HepG2 (cell line): ENCODE measurements around the gene DUS2. TPM values are rescaled to one million over a fixed set of nuclear protein-coding genes. Genes with fewer than 3 reads are reported as not detected.

ENCODE experiments used
- ATAC-seq: fragments of 200-7000 bp; cut with Tn5 transposase; 3 replicates; pipeline ENCODE4 v1.9.1; 2020; ENCODE audit warnings: mild to moderate bottlenecking, moderate library complexity
- BruUV-seq: library from RNA; stranded (reverse); fragments of 400-500 nt; replicated peaks from 2 replicates; lab custom pipeline; 2021; lab: Mats Ljungman, UMichigan
- CTCF ChIA-PET: fragments of 300-600 bp; formaldehyde crosslinking; extraction: SDS; loops from one replicate; lab custom pipeline; 2021; ENCODE audit warnings: low total read pairs, inconsistent platforms, low intra/inter-chr PET ratio; lab: Yijun Ruan, JAX
- POLR2A ChIA-PET: fragments of 350-600 bp; sonication (Branson Sonifier 250); formaldehyde crosslinking; loops from one replicate; lab custom pipeline; 2020; ENCODE audit warnings: antibody characterized with exemption, inconsistent platforms; lab: Yijun Ruan, JAX
- DNase-seq: peaks from one replicate; pipeline ENCODE4 v3.0.0-alpha.2; 2015; ENCODE audit warnings: low spot score
- FAIRE-seq: peaks from 3 replicates; lab custom pipeline; 2011; peaks lifted over from hg19 to GRCh38; lab: Jason Lieb, UNC
- H2AFZ ChIP-seq: one replicate; pipeline ENCODE4 v1.6.1; 2011; ENCODE audit warnings: low read length, inconsistent platforms
- H3K27ac ChIP-seq: fragments of 300-600 bp; 3 replicates; pipeline ENCODE4 v1.8.0; 2011; ENCODE audit warnings: mixed run types, mild to moderate bottlenecking, mixed read lengths, low read length, inconsistent platforms; ENCODE audit not compliant: insufficient read depth; ENCODE audit errors: extremely low read length
- H3K27me3 ChIP-seq, 2 experiments: fragments of 200-600 bp in 1 of 2; 2 replicates in 1 of 2; 3 replicates in 1 of 2; pipeline versions ENCODE4 v1.6.0 to v1.8.0; 2011; ENCODE audit warnings: low read length in 2 of 2, mild to moderate bottlenecking in 2 of 2, moderate library complexity in 2 of 2, inconsistent platforms in 1 of 2; ENCODE audit not compliant: insufficient read depth in 2 of 2, control insufficient read depth in 1 of 2
- H3K36me3 ChIP-seq, 2 experiments: fragments of 200-600 bp in 1 of 2; replicated peaks in 1 of 2; 2 replicates in 1 of 2; 3 replicates in 1 of 2; pipeline versions ENCODE4 v1.5.1 to v1.8.0; 2011; ENCODE audit warnings: low read length in 2 of 2, inconsistent platforms in 1 of 2; ENCODE audit not compliant: insufficient read depth in 2 of 2, control insufficient read depth in 1 of 2
- H3K4me1 ChIP-seq: 2 replicates; pipeline ENCODE4 v1.5.1; 2012; ENCODE audit warnings: low read length, inconsistent platforms; ENCODE audit not compliant: insufficient read depth
- H3K4me2 ChIP-seq: 2 replicates; pipeline ENCODE4 v1.6.0; 2011; ENCODE audit warnings: low read depth, low read length, inconsistent platforms
- H3K4me3 ChIP-seq, 3 experiments: fragments of 200-600 bp in 1 of 3; sonication (generic), shearing (Covaris generic) in 1 of 3; replicated peaks in 1 of 3; 2 replicates each; pipeline ENCODE4 v1.5.1; 2011 to 2016; ENCODE audit warnings: low read length in 3 of 3, inconsistent platforms in 2 of 3, low read depth in 2 of 3, mild to moderate bottlenecking in 2 of 3, control low read depth in 1 of 3, mixed read lengths in 1 of 3; ENCODE audit not compliant: insufficient read depth in 1 of 3
- H3K79me2 ChIP-seq: one replicate; pipeline ENCODE4 v1.6.1; 2011; ENCODE audit warnings: low read length, inconsistent platforms; ENCODE audit not compliant: insufficient read depth
- H3K9ac ChIP-seq: 2 replicates; pipeline ENCODE4 v1.6.0; 2011; ENCODE audit warnings: mild to moderate bottlenecking, low read depth, low read length, inconsistent platforms; ENCODE audit not compliant: insufficient read depth
- H3K9me3 ChIP-seq: 2 replicates; pipeline ENCODE4 v1.5.1; 2012; ENCODE audit warnings: mild to moderate bottlenecking, low read length
- H4K20me1 ChIP-seq: 2 replicates; pipeline ENCODE4 v1.6.0; 2011; ENCODE audit warnings: inconsistent platforms, mild to moderate bottlenecking, low read length, moderate library complexity; ENCODE audit not compliant: insufficient read depth
- BRCA1 ChIP-seq: sonication (generic); formaldehyde crosslinking; IDR thresholded peaks from 2 replicates; pipeline ENCODE4 v1.4.0; 2020; ENCODE audit warnings: missing genetic modification reagents
- FOXP1 ChIP-seq, 2 experiments: fragments of 450-650 bp in 1 of 2; IDR thresholded peaks; 2 replicates each; pipeline ENCODE4 v1.6.1; 2017 to 2018; ENCODE audit warnings: antibody characterized with exemption in 1 of 2
- KDM6A ChIP-seq: IDR thresholded peaks from 2 replicates; pipeline ENCODE4 v1.6.1; 2016; ENCODE audit warnings: low read depth
- KLF6 ChIP-seq: IDR thresholded peaks from 2 replicates; pipeline ENCODE4 v1.8.0; 2016; ENCODE audit warnings: missing biosample characterization, missing genetic modification reagents
- MAF1 ChIP-seq: sonication (generic); formaldehyde crosslinking; IDR thresholded peaks from 2 replicates; pipeline ENCODE4 v1.5.0; 2020; ENCODE audit warnings: missing genetic modification reagents, borderline replicate concordance
- NCOR1 ChIP-seq: fragments of 200-600 bp; sonication (generic); IDR thresholded peaks from 2 replicates; pipeline ENCODE4 v1.7.0; 2017; ENCODE audit warnings: antibody characterized with exemption, low read length, borderline replicate concordance
- NFE2L1 ChIP-seq: sonication (generic); formaldehyde crosslinking; IDR thresholded peaks from 2 replicates; pipeline ENCODE4 v1.4.0; 2020; ENCODE audit warnings: missing genetic modification reagents, mild to moderate bottlenecking, borderline replicate concordance
- SIX1 ChIP-seq: sonication (generic); formaldehyde crosslinking; IDR thresholded peaks from 2 replicates; pipeline ENCODE4 v1.4.0; 2020; ENCODE audit warnings: missing genetic modification reagents, borderline replicate concordance
- SMAD1 ChIP-seq: sonication (generic); formaldehyde crosslinking; IDR thresholded peaks from 2 replicates; pipeline ENCODE4 v1.4.0; 2020; ENCODE audit warnings: missing genetic modification reagents, low read depth, mild to moderate bottlenecking, borderline replicate concordance
- TSC22D2 ChIP-seq: sonication (generic); formaldehyde crosslinking; IDR thresholded peaks from 2 replicates; pipeline ENCODE4 v1.5.1; 2020; ENCODE audit warnings: missing genetic modification reagents, mild to moderate bottlenecking, borderline replicate concordance
- ZBTB38 ChIP-seq: sonication (generic); formaldehyde crosslinking; IDR thresholded peaks from 2 replicates; pipeline ENCODE4 v1.5.1; 2020; ENCODE audit warnings: mild to moderate bottlenecking, missing genetic modification reagents
- ZBTB8A ChIP-seq: sonication (generic); formaldehyde crosslinking; IDR thresholded peaks from 2 replicates; pipeline ENCODE4 v1.4.0; 2020; ENCODE audit warnings: mild to moderate bottlenecking, low read depth, missing genetic modification reagents, borderline replicate concordance
- ZFP90 ChIP-seq: sonication (generic); formaldehyde crosslinking; IDR thresholded peaks from 2 replicates; pipeline ENCODE4 v1.8.0; 2022; ENCODE audit warnings: missing genetic modification reagents, mild to moderate bottlenecking, inconsistent platforms, borderline replicate concordance
- ZMYM4 ChIP-seq: sonication (generic); formaldehyde crosslinking; IDR thresholded peaks from 2 replicates; pipeline ENCODE4 v1.8.1; 2023; ENCODE audit warnings: mild to moderate bottlenecking, missing genetic modification reagents
- ZZZ3 ChIP-seq: sonication (generic); formaldehyde crosslinking; IDR thresholded peaks from 2 replicates; pipeline ENCODE4 v1.4.0; 2020; ENCODE audit warnings: missing genetic modification reagents, mild to moderate bottlenecking, borderline replicate concordance
- WGBS: methylation state at CpG from one replicate; pipeline ENCODE4 v1.1.6; 2017; ENCODE audit warnings: low lambda C conversion rate; 5-methylcytosine and 5-hydroxymethylcytosine counted together
- in situ Hi-C: cut with HindIII; loops from 2 replicates; pipeline ENCODE4 v1.10.0; 2017; ENCODE audit warnings: low pct_unique_long_range_greater_than_20kb; ENCODE audit not compliant: extremely low pct_ligation_motif_present
- intact Hi-C: fragments of 100-400 bp; cut with micrococcal nuclease; formaldehyde crosslinking; loops from one replicate; pipeline ENCODE4 v1.10.0; 2022; ENCODE audit not compliant: unreplicated experiment
- polyA plus RNA-seq, 8 experiments: library from polyadenylated mRNA; depleted of rRNA in 3 of 8; stranded (reverse) in 7 of 8; unstranded in 1 of 8; fragments of >200 nt; fragmentation: Illumina TruSeq in 4 of 8; extraction: Trizol in 4 of 8; gene quantifications; 2 replicates each; pipeline versions ENCODE4 v1.2.1 to v1.2.3, GENCODE V29; 2011 to 2016; ENCODE audit warnings: low read depth in 4 of 8, missing spikeins in 1 of 8, mixed read lengths in 1 of 8; ENCODE audit not compliant: insufficient read depth in 1 of 8
- total RNA-seq, 5 experiments: library from RNA; depleted of rRNA; stranded (reverse); fragments of >200 nt; fragmentation: Illumina TruSeq; extraction: Trizol; gene quantifications; 2 replicates each; pipeline ENCODE4 v1.2.3, GENCODE V29; 2016; ENCODE audit warnings: low read depth in 1 of 5
- TF ChIP-seq, protein P1 (sequence below): sonication (generic); formaldehyde crosslinking; IDR thresholded peaks from 2 replicates; pipeline ENCODE4 v1.4.0; 2020; ENCODE audit warnings: missing genetic modification reagents
- TF ChIP-seq, protein P2 (sequence below): sonication (generic); formaldehyde crosslinking; IDR thresholded peaks from 2 replicates; pipeline ENCODE4 v1.4.0; 2020; ENCODE audit warnings: missing genetic modification reagents, mild to moderate bottlenecking, borderline replicate concordance
- TF ChIP-seq, protein P3 (sequence below): sonication (generic); formaldehyde crosslinking; IDR thresholded peaks from 2 replicates; pipeline ENCODE4 v1.4.0; 2020; ENCODE audit warnings: missing genetic modification reagents

Gene DUS2
- total and polyA plus RNA-seq, 2 of the 13 experiments (the other 11 are each of a cell fraction or from before 2014, with no cell fraction given) = 17.8 to 25.1 TPM

DNA sequence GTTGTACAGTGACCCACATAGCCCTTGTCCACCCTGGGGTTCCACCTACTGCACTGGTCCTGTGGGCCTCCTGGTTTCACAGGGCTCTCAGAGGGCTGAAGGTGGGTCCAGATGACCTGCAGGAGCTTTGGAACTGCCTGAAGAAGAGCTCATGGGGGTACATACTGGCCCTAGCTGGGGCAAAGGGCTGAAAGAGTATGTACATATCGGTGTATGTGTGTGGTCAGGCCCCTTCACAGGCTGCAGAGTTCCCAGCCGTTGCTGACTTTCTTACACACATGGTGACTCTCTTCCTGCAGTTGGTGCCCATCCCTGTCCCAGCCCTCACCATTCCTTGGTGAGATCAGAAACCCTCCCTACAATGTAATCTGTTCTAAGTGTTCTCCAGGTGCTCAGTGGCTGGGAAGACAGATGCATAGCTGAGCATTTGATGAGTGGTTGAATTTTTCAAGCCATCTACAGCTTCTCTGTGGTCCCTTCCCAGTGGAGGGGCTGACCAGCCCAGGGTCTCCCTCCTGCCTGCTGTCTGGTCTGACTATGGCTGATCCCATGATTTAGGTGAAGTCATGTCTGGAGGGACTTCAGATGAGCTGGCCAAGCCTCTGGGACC is 59.6 kb downstream of the DUS2 start:
- CTCF ChIA-PET = no interaction called here
- H3K9ac ChIP-seq = peak overlapping the region; percentile 99; the same call in 1 of the 2 replicates
- ATAC-seq (no peak), DNase-seq (no peak), FAIRE-seq (no peak)
- H3K4me2 ChIP-seq = peak overlapping the region; percentile 98
- 0 out of 6 replicates have a peak overlapping the region, but pooled peaks of 1 of the 3 experiments have one; percentile 96 for H3K4me3 ChIP-seq
- H3K36me3 ChIP-seq = peaks cover 3 to 10% of the 10 kb centered on the region in 2 experiments; a peak in 3 of 5 replicates
- POLR2A ChIA-PET = interaction anchor here (1.0 to 4.3 kb wide), 6 partner anchors 30 to 228 kb away, joined by 3 to 100 read pairs (median 10); partner anchors contain the start of genes ESRP2, PRMT7, SLC7A6 and SLC7A6OS
- no peaks in the 10 kb centered on the region for H3K9me3 ChIP-seq
- H4K20me1 ChIP-seq = peaks cover 13% of the 10 kb centered on the region
- H3K79me2 ChIP-seq = peaks cover 23% of the 10 kb centered on the region
- 80% methylated on average over 2 of the region's 2 CpGs for WGBS
- in situ Hi-C loops = loop anchor here (10.0 kb wide), 2 partner anchors 152 to 252 kb away; partner anchors contain the start of gene ESRP2
- H3K27ac ChIP-seq = peak overlapping the region; percentile 99
- H3K4me1 ChIP-seq = peaks cover 69% of the 10 kb centered on the region
- no peaks in the 10 kb centered on the region; a peak in 1 of 5 replicates for H3K27me3 ChIP-seq
- BruUV-seq = no TSS peak
- no peak overlapping the region for H2AFZ ChIP-seq
- intact Hi-C loops = loop anchor here (10.0 kb wide), 1 partner anchor 1058 kb away; the partner anchor contains the start of gene CBFB
- TF ChIP-seq NCOR1 = no peak
- no peak for TF ChIP-seq KLF6 (CRISPR knock-in tag)
- no peak for TF ChIP-seq NFE2L1 (CRISPR knock-in tag)
- TF ChIP-seq ZMYM4 (CRISPR knock-in tag) = 0 out of 2 replicates have a peak, but pooled peaks have one; percentile 4
- TF ChIP-seq ZBTB8A (CRISPR knock-in tag) = no peak
- TF ChIP-seq MAF1 (CRISPR knock-in tag) = no peak
- TF ChIP-seq SMAD1 = 0 out of 2 replicates have a peak, but pooled peaks have one; percentile 46
- TF ChIP-seq KDM6A (CRISPR knock-in tag) = no peak
- TF ChIP-seq BRCA1 (CRISPR knock-in tag) = no peak
- TF ChIP-seq TSC22D2 (CRISPR knock-in tag) = no peak
- no peak for TF ChIP-seq ZZZ3 (CRISPR knock-in tag)
- TF ChIP-seq ZBTB38 (CRISPR knock-in tag) = peak; percentile 33; the same call in 1 of the 2 replicates
- TF ChIP-seq, protein P1, sequence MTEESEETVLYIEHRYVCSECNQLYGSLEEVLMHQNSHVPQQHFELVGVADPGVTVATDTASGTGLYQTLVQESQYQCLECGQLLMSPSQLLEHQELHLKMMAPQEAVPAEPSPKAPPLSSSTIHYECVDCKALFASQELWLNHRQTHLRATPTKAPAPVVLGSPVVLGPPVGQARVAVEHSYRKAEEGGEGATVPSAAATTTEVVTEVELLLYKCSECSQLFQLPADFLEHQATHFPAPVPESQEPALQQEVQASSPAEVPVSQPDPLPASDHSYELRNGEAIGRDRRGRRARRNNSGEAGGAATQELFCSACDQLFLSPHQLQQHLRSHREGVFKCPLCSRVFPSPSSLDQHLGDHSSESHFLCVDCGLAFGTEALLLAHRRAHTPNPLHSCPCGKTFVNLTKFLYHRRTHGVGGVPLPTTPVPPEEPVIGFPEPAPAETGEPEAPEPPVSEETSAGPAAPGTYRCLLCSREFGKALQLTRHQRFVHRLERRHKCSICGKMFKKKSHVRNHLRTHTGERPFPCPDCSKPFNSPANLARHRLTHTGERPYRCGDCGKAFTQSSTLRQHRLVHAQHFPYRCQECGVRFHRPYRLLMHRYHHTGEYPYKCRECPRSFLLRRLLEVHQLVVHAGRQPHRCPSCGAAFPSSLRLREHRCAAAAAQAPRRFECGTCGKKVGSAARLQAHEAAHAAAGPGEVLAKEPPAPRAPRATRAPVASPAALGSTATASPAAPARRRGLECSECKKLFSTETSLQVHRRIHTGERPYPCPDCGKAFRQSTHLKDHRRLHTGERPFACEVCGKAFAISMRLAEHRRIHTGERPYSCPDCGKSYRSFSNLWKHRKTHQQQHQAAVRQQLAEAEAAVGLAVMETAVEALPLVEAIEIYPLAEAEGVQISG = peak; percentile 42; the same call in 1 of the 2 replicates
- TF ChIP-seq, protein P2, sequence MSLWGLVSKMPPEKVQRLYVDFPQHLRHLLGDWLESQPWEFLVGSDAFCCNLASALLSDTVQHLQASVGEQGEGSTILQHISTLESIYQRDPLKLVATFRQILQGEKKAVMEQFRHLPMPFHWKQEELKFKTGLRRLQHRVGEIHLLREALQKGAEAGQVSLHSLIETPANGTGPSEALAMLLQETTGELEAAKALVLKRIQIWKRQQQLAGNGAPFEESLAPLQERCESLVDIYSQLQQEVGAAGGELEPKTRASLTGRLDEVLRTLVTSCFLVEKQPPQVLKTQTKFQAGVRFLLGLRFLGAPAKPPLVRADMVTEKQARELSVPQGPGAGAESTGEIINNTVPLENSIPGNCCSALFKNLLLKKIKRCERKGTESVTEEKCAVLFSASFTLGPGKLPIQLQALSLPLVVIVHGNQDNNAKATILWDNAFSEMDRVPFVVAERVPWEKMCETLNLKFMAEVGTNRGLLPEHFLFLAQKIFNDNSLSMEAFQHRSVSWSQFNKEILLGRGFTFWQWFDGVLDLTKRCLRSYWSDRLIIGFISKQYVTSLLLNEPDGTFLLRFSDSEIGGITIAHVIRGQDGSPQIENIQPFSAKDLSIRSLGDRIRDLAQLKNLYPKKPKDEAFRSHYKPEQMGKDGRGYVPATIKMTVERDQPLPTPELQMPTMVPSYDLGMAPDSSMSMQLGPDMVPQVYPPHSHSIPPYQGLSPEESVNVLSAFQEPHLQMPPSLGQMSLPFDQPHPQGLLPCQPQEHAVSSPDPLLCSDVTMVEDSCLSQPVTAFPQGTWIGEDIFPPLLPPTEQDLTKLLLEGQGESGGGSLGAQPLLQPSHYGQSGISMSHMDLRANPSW = no peak
- TF ChIP-seq, protein P3, sequence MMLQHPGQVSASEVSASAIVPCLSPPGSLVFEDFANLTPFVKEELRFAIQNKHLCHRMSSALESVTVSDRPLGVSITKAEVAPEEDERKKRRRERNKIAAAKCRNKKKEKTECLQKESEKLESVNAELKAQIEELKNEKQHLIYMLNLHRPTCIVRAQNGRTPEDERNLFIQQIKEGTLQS (CRISPR knock-in tag) = no peak
- TF ChIP-seq ZFP90 (CRISPR knock-in tag) = no peak
- no peak for TF ChIP-seq SIX1 (CRISPR knock-in tag)
- TF ChIP-seq FOXP1 (IDR thresholded peaks at IDR 0.05) = no peak
- TF ChIP-seq FOXP1 (CRISPR knock-in tag; IDR thresholded peaks at IDR 0.05) = no peak
